ENCODE measurements around the gene EML5.

DNA sequence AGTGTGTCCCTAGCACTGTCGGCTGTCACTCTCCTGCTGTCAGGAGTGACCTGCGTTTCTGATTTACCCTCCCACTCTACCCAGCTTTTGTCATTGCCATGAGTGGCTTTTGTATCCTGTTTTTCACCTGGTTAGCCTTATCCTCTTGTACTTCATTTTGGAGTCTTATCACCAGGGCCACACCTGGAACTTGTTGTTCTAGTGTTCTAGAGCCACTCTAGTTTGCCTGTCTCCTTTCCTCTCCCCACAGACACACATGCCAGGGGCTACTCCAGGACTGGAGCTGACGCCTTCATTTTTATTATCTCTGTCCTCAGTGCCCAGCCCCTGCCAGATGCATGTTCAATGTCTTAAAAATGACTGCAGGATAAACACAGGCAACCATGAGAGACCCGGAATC lies 195.7 kb downstream of the EML5 start:
- TF ChIP-seq, protein P1, sequence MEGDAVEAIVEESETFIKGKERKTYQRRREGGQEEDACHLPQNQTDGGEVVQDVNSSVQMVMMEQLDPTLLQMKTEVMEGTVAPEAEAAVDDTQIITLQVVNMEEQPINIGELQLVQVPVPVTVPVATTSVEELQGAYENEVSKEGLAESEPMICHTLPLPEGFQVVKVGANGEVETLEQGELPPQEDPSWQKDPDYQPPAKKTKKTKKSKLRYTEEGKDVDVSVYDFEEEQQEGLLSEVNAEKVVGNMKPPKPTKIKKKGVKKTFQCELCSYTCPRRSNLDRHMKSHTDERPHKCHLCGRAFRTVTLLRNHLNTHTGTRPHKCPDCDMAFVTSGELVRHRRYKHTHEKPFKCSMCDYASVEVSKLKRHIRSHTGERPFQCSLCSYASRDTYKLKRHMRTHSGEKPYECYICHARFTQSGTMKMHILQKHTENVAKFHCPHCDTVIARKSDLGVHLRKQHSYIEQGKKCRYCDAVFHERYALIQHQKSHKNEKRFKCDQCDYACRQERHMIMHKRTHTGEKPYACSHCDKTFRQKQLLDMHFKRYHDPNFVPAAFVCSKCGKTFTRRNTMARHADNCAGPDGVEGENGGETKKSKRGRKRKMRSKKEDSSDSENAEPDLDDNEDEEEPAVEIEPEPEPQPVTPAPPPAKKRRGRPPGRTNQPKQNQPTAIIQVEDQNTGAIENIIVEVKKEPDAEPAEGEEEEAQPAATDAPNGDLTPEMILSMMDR (conservative IDR thresholded peaks at IDR 0.05; ENCODE audit: low read depth, low read length) = no peak
- TF ChIP-seq EZH2 (IDR thresholded peaks at IDR 0.05; ENCODE audit: borderline replicate concordance, low read depth, low read length, poor library complexity, severe bottlenecking) = no peak
